K562 (cell line): ENCODE results near the gene NRARP. TPM values are rescaled to one million over a fixed set of nuclear protein-coding genes. Genes with fewer than 3 reads are reported as not detected.
A peak's percentile ranks its signal among the peaks of the same experiment; 100 is the strongest.

Experiments
- BACH1 ChIP-seq: fragments of 200-800 bp; sonication (Bioruptor generic); IDR thresholded peaks from 2 replicates; pipeline ENCODE4 v1.6.1; 2016; ENCODE audit warnings: missing genetic modification characterization, missing compliant biosample characterization
- CAMTA2 ChIP-seq: fragments of 250-450 bp; sonication (Bioruptor Pico); conservative IDR thresholded peaks from 2 replicates; pipeline ENCODE4 v1.5.1; 2022
- CBX5 ChIP-seq: IDR thresholded peaks from 2 replicates; pipeline ENCODE4 v1.6.1; 2014; ENCODE audit warnings: low read depth, borderline replicate concordance
- CREM ChIP-seq: IDR thresholded peaks from 2 replicates; pipeline ENCODE4 v1.6.1; 2014; ENCODE audit warnings: antibody characterized with exemption, low read depth
- ETV5 ChIP-seq: sonication (generic); formaldehyde crosslinking; IDR thresholded peaks from 2 replicates; pipeline ENCODE4 v1.4.0; 2020; ENCODE audit warnings: low read depth, mild to moderate bottlenecking, missing genetic modification reagents
- HCFC1 ChIP-seq: IDR thresholded peaks from 2 replicates; pipeline ENCODE4 v1.6.1; 2012; ENCODE audit warnings: low read depth, low read length, improper control_type of control experiment
- HNRNPLL ChIP-seq: fragments of 200-400 bp; formaldehyde crosslinking; IDR thresholded peaks from 2 replicates; pipeline ENCODE4 v1.6.1; 2017; ENCODE audit warnings: low read length, low read depth, mild to moderate bottlenecking; ENCODE audit not compliant: poor library complexity, severe bottlenecking
- NCOA1 ChIP-seq: fragments of 450-650 bp; IDR thresholded peaks from 2 replicates; pipeline ENCODE4 v1.6.1; 2016; ENCODE audit warnings: low read depth
- NCOA4 ChIP-seq: fragments of 450-650 bp; IDR thresholded peaks from 2 replicates; pipeline ENCODE4 v1.6.1; 2018; ENCODE audit warnings: mild to moderate bottlenecking; ENCODE audit not compliant: partially characterized antibody
- POLR2A ChIP-seq: fragments of 450-650 bp; conservative IDR thresholded peaks from 2 replicates; pipeline ENCODE4 v1.6.1; 2016
- RBM14 ChIP-seq: fragments of 200-400 bp; formaldehyde crosslinking; IDR thresholded peaks from 2 replicates; pipeline ENCODE4 v1.6.1; 2018; ENCODE audit warnings: low read depth, mild to moderate bottlenecking, low read length, moderate library complexity, borderline replicate concordance; ENCODE audit not compliant: insufficient read depth
- SRF ChIP-seq, 2 experiments: fragments of 250-450, 450-650 bp in 1 of 2; sonication (Bioruptor Pico) in 1 of 2; sonication (generic) in 1 of 2; formaldehyde crosslinking; IDR thresholded peaks; 2 replicates each; pipeline versions ENCODE4 v1.5.0 to v1.5.1; 2020 to 2022; ENCODE audit warnings: mild to moderate bottlenecking in 1 of 2, missing genetic modification reagents in 1 of 2
- TBP ChIP-seq: optimal IDR thresholded peaks from 2 replicates; pipeline ENCODE3; 2011; ENCODE audit warnings: low read depth, low read length, improper control_type of control experiment
- ZNF586 ChIP-seq: fragments of 450-650 bp; formaldehyde crosslinking; conservative IDR thresholded peaks from 2 replicates; pipeline ENCODE4 v1.4.0; 2020; ENCODE audit warnings: mild to moderate bottlenecking, moderate library complexity
- ZNF778 ChIP-seq: fragments of 450-650 bp; formaldehyde crosslinking; IDR thresholded peaks from 2 replicates; pipeline ENCODE4 v1.4.0; 2020; ENCODE audit warnings: mild to moderate bottlenecking, moderate library complexity
- ZNF780A ChIP-seq: fragments of 250-450 bp; sonication (Bioruptor Pico); IDR thresholded peaks from 2 replicates; pipeline ENCODE4 v1.5.0; 2021; ENCODE audit warnings: mild to moderate bottlenecking
- polyA plus RNA-seq, 8 experiments: library from polyadenylated mRNA; depleted of rRNA in 4 of 8; stranded (reverse) in 5 of 8; unstranded in 3 of 8; fragments of >200 nt; fragmentation: Nextera tagmentation in 2 of 8; fragmentation: Illumina TruSeq in 1 of 8; extraction: Ambion mirVana in 2 of 8; extraction: Trizol in 1 of 8; gene quantifications; 2 replicates each; pipeline versions ENCODE4 v1.2.1 to v1.2.3, GENCODE V29; 2011 to 2014; ENCODE audit warnings: inconsistent platforms in 1 of 8, missing spikeins in 1 of 8
- total RNA-seq, 7 experiments: library from RNA; depleted of rRNA in 6 of 7; stranded (reverse); fragments of >200 nt in 6 of 7; fragmentation: Illumina TruSeq in 2 of 7; extraction: Trizol in 2 of 7; gene quantifications; 2 replicates each; pipeline versions ENCODE4 v1.2.1 to v1.2.3, GENCODE V29; 2011 to 2021; ENCODE audit warnings: low replicate concordance in 1 of 7
- TF ChIP-seq, protein P1 (sequence below), 2 experiments: fragments of 450-650 bp; conservative IDR thresholded peaks; 2 replicates each; pipeline ENCODE4 v1.6.1; 2017; ENCODE audit warnings: mild to moderate bottlenecking in 2 of 2, moderate library complexity in 2 of 2
- TF ChIP-seq, protein P2 (sequence below): conservative IDR thresholded peaks from 2 replicates; pipeline ENCODE4 v1.6.1; 2011; ENCODE audit warnings: low read depth, mild to moderate bottlenecking, low read length; ENCODE audit not compliant: control insufficient read depth
- TF ChIP-seq, protein P3 (sequence below): fragments of 450-650 bp; IDR thresholded peaks from 2 replicates; pipeline ENCODE4 v1.6.1; 2014; ENCODE audit warnings: low read depth, mild to moderate bottlenecking, moderate library complexity, borderline replicate concordance
- TF ChIP-seq, protein P4 (sequence below): sonication (generic); formaldehyde crosslinking; IDR thresholded peaks from 2 replicates; pipeline ENCODE4 v1.8.1; 2023; ENCODE audit warnings: mild to moderate bottlenecking, missing genetic modification reagents
- TF ChIP-seq, protein P5 (sequence below): sonication (generic); formaldehyde crosslinking; IDR thresholded peaks from 2 replicates; pipeline ENCODE4 v1.8.1; 2023; ENCODE audit warnings: mild to moderate bottlenecking, missing genetic modification reagents, moderate library complexity

NRARP gene
- total and polyA plus RNA-seq, 9 of the 15 experiments (the other 6 are each of a cell fraction or from before 2014, with no cell fraction given), result 2.0 to 24.5 (median 7.2) TPM; not detected in 2

DNA sequence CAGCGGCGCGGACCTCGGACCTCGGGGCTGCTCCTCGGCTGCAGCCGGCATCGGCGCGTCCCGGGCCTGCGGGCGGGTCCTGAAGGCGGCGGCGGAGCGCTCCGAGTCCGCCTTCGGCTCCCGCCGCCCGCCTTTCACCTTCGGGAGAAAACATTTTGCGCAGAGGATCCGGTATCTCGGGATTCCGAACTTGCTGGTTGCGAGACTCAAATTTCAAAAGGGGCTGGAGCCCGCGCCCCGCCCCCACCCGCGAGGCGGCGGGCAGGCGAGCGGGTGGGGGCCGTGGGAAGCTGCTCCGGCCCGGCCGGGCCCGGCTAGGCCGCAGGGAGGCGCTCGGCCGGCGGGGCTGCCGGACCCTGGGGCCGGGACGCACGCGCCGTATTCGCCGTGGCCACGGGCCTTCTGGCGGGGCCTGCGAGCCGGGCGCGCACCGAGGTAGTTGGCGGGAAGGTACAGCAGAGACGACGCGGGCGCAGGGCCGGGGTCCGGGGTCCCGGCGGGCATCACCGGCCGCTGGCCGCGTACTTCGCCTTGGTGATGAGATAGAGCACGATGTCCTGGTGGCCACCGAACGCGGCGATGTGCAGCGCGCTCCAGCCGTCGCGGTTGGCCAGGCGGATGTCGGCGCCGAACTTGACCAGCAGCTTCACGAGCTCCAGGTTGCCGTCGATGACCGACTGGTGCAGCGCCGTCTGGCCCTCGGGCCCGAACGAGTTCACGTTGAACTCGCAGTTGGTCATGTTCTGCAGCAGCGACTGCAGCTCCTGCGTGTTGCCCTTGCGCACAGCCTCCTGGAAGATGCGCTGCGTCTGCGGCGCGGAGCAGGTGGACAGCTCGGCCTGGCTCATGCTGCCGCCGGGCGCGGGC is 757 bp downstream of the NRARP start (continued):
- TF ChIP-seq, protein P1, sequence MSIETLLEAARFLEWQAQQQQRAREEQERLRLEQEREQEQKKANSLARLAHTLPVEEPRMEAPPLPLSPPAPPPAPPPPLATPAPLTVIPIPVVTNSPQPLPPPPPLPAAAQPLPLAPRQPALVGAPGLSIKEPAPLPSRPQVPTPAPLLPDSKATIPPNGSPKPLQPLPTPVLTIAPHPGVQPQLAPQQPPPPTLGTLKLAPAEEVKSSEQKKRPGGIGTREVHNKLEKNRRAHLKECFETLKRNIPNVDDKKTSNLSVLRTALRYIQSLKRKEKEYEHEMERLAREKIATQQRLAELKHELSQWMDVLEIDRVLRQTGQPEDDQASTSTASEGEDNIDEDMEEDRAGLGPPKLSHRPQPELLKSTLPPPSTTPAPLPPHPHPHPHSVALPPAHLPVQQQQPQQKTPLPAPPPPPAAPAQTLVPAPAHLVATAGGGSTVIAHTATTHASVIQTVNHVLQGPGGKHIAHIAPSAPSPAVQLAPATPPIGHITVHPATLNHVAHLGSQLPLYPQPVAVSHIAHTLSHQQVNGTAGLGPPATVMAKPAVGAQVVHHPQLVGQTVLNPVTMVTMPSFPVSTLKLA (conservative IDR thresholded peaks at IDR 0.05), result no peak
- TF ChIP-seq SRF (CRISPR knock-in tag; IDR thresholded peaks at IDR 0.05), result no peak
- peak; percentile 34; the same call in 1 of the 2 replicates for TF ChIP-seq CREM
- TF ChIP-seq ZNF780A, result no peak
- TF ChIP-seq TBP, result no peak
- TF ChIP-seq NCOA1, result no peak
- TF ChIP-seq ETV5, result no peak
- TF ChIP-seq ZNF778, result no peak
- TF ChIP-seq, protein P2, sequence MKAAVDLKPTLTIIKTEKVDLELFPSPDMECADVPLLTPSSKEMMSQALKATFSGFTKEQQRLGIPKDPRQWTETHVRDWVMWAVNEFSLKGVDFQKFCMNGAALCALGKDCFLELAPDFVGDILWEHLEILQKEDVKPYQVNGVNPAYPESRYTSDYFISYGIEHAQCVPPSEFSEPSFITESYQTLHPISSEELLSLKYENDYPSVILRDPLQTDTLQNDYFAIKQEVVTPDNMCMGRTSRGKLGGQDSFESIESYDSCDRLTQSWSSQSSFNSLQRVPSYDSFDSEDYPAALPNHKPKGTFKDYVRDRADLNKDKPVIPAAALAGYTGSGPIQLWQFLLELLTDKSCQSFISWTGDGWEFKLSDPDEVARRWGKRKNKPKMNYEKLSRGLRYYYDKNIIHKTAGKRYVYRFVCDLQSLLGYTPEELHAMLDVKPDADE, result 0 out of 2 replicates have a peak, but pooled peaks have one; percentile 22
- no peak for TF ChIP-seq ZNF586
- no peak for TF ChIP-seq CAMTA2
- TF ChIP-seq BACH1, result no peak
- TF ChIP-seq HNRNPLL, result peak; percentile 58
- TF ChIP-seq, protein P3, sequence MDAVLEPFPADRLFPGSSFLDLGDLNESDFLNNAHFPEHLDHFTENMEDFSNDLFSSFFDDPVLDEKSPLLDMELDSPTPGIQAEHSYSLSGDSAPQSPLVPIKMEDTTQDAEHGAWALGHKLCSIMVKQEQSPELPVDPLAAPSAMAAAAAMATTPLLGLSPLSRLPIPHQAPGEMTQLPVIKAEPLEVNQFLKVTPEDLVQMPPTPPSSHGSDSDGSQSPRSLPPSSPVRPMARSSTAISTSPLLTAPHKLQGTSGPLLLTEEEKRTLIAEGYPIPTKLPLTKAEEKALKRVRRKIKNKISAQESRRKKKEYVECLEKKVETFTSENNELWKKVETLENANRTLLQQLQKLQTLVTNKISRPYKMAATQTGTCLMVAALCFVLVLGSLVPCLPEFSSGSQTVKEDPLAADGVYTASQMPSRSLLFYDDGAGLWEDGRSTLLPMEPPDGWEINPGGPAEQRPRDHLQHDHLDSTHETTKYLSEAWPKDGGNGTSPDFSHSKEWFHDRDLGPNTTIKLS, result peak; percentile 67; the same call in 1 of the 2 replicates
- TF ChIP-seq CBX5, result no peak
- TF ChIP-seq, protein P4, sequence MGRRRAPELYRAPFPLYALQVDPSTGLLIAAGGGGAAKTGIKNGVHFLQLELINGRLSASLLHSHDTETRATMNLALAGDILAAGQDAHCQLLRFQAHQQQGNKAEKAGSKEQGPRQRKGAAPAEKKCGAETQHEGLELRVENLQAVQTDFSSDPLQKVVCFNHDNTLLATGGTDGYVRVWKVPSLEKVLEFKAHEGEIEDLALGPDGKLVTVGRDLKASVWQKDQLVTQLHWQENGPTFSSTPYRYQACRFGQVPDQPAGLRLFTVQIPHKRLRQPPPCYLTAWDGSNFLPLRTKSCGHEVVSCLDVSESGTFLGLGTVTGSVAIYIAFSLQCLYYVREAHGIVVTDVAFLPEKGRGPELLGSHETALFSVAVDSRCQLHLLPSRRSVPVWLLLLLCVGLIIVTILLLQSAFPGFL (CRISPR knock-in tag), result no peak
- TF ChIP-seq HCFC1, result peak; percentile 20
- TF ChIP-seq NCOA4, result no peak
- TF ChIP-seq, protein P5, sequence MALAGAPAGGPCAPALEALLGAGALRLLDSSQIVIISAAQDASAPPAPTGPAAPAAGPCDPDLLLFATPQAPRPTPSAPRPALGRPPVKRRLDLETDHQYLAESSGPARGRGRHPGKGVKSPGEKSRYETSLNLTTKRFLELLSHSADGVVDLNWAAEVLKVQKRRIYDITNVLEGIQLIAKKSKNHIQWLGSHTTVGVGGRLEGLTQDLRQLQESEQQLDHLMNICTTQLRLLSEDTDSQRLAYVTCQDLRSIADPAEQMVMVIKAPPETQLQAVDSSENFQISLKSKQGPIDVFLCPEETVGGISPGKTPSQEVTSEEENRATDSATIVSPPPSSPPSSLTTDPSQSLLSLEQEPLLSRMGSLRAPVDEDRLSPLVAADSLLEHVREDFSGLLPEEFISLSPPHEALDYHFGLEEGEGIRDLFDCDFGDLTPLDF (CRISPR knock-in tag), result peak; percentile 67; the same call in 1 of the 2 replicates
- TF ChIP-seq RBM14, result 0 out of 2 replicates have a peak, but pooled peaks have one; percentile 22
- TF ChIP-seq POLR2A, result peak; percentile 38
